SU-DHL-6 (cell line): Measurements from ENCODE around the gene POTEG.
"Not testable (repeated sequence)": the region's sequence is repeated elsewhere in the genome, so short reads cannot be mapped to it uniquely, and the experiment has no call there.

Source experiments
- EZH2phosphoT487 ChIP-seq: fragments of 200-600 bp; sonication (generic), shearing (Covaris generic); conservative IDR thresholded peaks from 2 replicates; pipeline ENCODE4 v1.6.1; 2018; ENCODE audit warnings: mild to moderate bottlenecking, antibody characterized with exemption, low read length, moderate library complexity, mixed read lengths
- TF ChIP-seq, protein P1 (sequence below): fragments of 200-600 bp; sonication (generic); IDR thresholded peaks from one replicate; pipeline ENCODE4 v1.5.1; 2017; ENCODE audit warnings: antibody characterized with exemption, mild to moderate bottlenecking, low read length, moderate library complexity; ENCODE audit not compliant: insufficient read depth, poor library complexity, severe bottlenecking

GRCh38 chr14:19390230-19390629, 43.9 kb downstream of the POTEG start:
- TF ChIP-seq, protein P1, sequence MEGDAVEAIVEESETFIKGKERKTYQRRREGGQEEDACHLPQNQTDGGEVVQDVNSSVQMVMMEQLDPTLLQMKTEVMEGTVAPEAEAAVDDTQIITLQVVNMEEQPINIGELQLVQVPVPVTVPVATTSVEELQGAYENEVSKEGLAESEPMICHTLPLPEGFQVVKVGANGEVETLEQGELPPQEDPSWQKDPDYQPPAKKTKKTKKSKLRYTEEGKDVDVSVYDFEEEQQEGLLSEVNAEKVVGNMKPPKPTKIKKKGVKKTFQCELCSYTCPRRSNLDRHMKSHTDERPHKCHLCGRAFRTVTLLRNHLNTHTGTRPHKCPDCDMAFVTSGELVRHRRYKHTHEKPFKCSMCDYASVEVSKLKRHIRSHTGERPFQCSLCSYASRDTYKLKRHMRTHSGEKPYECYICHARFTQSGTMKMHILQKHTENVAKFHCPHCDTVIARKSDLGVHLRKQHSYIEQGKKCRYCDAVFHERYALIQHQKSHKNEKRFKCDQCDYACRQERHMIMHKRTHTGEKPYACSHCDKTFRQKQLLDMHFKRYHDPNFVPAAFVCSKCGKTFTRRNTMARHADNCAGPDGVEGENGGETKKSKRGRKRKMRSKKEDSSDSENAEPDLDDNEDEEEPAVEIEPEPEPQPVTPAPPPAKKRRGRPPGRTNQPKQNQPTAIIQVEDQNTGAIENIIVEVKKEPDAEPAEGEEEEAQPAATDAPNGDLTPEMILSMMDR, result not testable (repeated sequence)
- not testable (repeated sequence) for TF ChIP-seq EZH2phosphoT487
